K562 (cell line): ENCODE results near the gene DKKL1. TPM values are rescaled to one million over a fixed set of nuclear protein-coding genes. Genes with fewer than 3 reads are reported as not detected.

ENCODE experiments used
- CBX3 ChIP-seq, 2 experiments: IDR thresholded peaks; 1 replicate in 1 of 2; 2 replicates in 1 of 2; pipeline ENCODE4 v1.6.1; 2012; ENCODE audit warnings: inconsistent platforms in 2 of 2, low read length in 2 of 2, borderline replicate concordance in 1 of 2, control low read depth in 1 of 2
- KAT8 ChIP-seq: fragments of 450-650 bp; IDR thresholded peaks from 2 replicates; pipeline ENCODE4 v1.6.1; 2016; ENCODE audit warnings: low read depth, mild to moderate bottlenecking
- NFYB ChIP-seq: IDR thresholded peaks from 2 replicates; pipeline ENCODE4 v1.6.1; 2011; ENCODE audit warnings: mild to moderate bottlenecking, moderate library complexity; ENCODE audit not compliant: insufficient read length; ENCODE audit errors: extremely low read depth
- RAD51 ChIP-seq: fragments of 450-650 bp; IDR thresholded peaks from 2 replicates; pipeline ENCODE4 v1.7.1; 2016; ENCODE audit warnings: low read depth, mild to moderate bottlenecking, borderline replicate concordance
- REST ChIP-seq, 2 experiments: fragments of 450-650 bp; formaldehyde crosslinking in 1 of 2; IDR thresholded peaks; 2 replicates each; pipeline versions ENCODE4 v1.4.0 to v1.6.1; 2014 to 2020; ENCODE audit warnings: mild to moderate bottlenecking in 2 of 2, borderline replicate concordance in 1 of 2, low read depth in 1 of 2
- THRA ChIP-seq: fragments of 450-650 bp; IDR thresholded peaks from 2 replicates; pipeline ENCODE4 v1.6.1; 2017; ENCODE audit warnings: mild to moderate bottlenecking, moderate library complexity
- YY1 ChIP-seq, 3 experiments: IDR thresholded peaks; 2 replicates each; pipeline ENCODE4 v1.6.1; 2011; ENCODE audit warnings: low read length in 2 of 3, mild to moderate bottlenecking in 2 of 3, moderate library complexity in 2 of 3, borderline replicate concordance in 1 of 3, control low read depth in 1 of 3, low read depth in 1 of 3; ENCODE audit not compliant: insufficient read depth in 3 of 3, insufficient replicate concordance in 2 of 3, control insufficient read depth in 1 of 3, insufficient read length in 1 of 3; ENCODE audit errors: extremely low read depth in 1 of 3
- polyA plus RNA-seq, 8 experiments: library from polyadenylated mRNA; depleted of rRNA in 4 of 8; stranded (reverse) in 5 of 8; unstranded in 3 of 8; fragments of >200 nt; fragmentation: Nextera tagmentation in 2 of 8; fragmentation: Illumina TruSeq in 1 of 8; extraction: Ambion mirVana in 2 of 8; extraction: Trizol in 1 of 8; gene quantifications; 2 replicates each; pipeline versions ENCODE4 v1.2.1 to v1.2.3, GENCODE V29; 2011 to 2014; ENCODE audit warnings: inconsistent platforms in 1 of 8, missing spikeins in 1 of 8
- total RNA-seq, 7 experiments: library from RNA; depleted of rRNA in 6 of 7; stranded (reverse); fragments of >200 nt in 6 of 7; fragmentation: Illumina TruSeq in 2 of 7; extraction: Trizol in 2 of 7; gene quantifications; 2 replicates each; pipeline versions ENCODE4 v1.2.1 to v1.2.3, GENCODE V29; 2011 to 2021; ENCODE audit warnings: low replicate concordance in 1 of 7
- TF ChIP-seq, protein P1 (sequence below), 2 experiments: fragments of 450-650 bp; IDR thresholded peaks; 2 replicates each; pipeline ENCODE4 v1.6.1; 2018; ENCODE audit warnings: mild to moderate bottlenecking in 2 of 2, low read depth in 1 of 2; ENCODE audit not compliant: partially characterized antibody in 2 of 2
- TF ChIP-seq, protein P2 (sequence below): sonication (generic); formaldehyde crosslinking; IDR thresholded peaks from 2 replicates; pipeline ENCODE4 v1.9.0; 2022; ENCODE audit warnings: mild to moderate bottlenecking, missing genetic modification reagents

The DKKL1 gene
- total and polyA plus RNA-seq, 9 of the 15 experiments (the other 6 are each of a cell fraction or from before 2014, with no cell fraction given), result 0.15 to 1.7 (median 0.52) TPM

DNA sequence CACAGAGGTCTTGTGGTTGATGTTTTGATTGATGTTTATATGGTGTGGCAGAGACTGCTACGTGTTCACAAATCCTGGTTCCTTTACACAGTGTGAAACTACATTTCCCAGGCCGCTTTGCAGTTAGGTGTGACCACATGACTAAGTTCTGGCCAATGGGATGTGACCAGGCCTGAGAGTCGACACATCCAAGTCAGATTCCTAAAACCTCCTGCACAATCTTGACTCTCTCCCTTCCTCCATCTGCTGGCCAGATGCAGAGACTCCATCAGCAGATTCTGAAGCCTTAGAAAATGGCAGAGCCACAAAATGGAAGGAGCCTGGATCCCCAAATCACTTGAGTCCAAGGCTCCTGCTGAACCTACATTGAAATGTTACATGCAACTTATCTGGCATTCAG, 15.8 kb upstream of the DKKL1 start (continued):
- TF ChIP-seq REST (IDR thresholded peaks at IDR 0.05; ENCODE audit: borderline replicate concordance) (peak; percentile 65), REST (CRISPR knock-in tag; IDR thresholded peaks at IDR 0.05; ENCODE audit: low read depth) (no peak), THRA (no peak), YY1 (IDR thresholded peaks at IDR 0.05; ENCODE audit: borderline replicate concordance in 1 of 3, control insufficient read depth in 1 of 3, extremely low read depth in 1 of 3, insufficient read depth in 3 of 3, insufficient read length in 1 of 3, insufficient replicate concordance in 2 of 3, low read depth in 1 of 3, low read length in 2 of 3) (peak; percentile 37 to 93 (median 74)), CBX3 (IDR thresholded peaks at IDR 0.05; ENCODE audit: borderline replicate concordance in 1 of 2, low read length in 2 of 2) (0 out of 3 replicates have a peak, but pooled peaks of 1 of the 2 experiments have one; percentile 27), NFYB (peak; percentile 76), RAD51 (peak; percentile 86), KAT8 (peak; percentile 91)
- TF ChIP-seq, protein P1, sequence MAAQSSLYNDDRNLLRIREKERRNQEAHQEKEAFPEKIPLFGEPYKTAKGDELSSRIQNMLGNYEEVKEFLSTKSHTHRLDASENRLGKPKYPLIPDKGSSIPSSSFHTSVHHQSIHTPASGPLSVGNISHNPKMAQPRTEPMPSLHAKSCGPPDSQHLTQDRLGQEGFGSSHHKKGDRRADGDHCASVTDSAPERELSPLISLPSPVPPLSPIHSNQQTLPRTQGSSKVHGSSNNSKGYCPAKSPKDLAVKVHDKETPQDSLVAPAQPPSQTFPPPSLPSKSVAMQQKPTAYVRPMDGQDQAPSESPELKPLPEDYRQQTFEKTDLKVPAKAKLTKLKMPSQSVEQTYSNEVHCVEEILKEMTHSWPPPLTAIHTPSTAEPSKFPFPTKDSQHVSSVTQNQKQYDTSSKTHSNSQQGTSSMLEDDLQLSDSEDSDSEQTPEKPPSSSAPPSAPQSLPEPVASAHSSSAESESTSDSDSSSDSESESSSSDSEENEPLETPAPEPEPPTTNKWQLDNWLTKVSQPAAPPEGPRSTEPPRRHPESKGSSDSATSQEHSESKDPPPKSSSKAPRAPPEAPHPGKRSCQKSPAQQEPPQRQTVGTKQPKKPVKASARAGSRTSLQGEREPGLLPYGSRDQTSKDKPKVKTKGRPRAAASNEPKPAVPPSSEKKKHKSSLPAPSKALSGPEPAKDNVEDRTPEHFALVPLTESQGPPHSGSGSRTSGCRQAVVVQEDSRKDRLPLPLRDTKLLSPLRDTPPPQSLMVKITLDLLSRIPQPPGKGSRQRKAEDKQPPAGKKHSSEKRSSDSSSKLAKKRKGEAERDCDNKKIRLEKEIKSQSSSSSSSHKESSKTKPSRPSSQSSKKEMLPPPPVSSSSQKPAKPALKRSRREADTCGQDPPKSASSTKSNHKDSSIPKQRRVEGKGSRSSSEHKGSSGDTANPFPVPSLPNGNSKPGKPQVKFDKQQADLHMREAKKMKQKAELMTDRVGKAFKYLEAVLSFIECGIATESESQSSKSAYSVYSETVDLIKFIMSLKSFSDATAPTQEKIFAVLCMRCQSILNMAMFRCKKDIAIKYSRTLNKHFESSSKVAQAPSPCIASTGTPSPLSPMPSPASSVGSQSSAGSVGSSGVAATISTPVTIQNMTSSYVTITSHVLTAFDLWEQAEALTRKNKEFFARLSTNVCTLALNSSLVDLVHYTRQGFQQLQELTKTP (IDR thresholded peaks at IDR 0.05; ENCODE audit: low read depth in 1 of 2, partially characterized antibody in 2 of 2), result peak in 1 of 2 experiments; percentile 70
- TF ChIP-seq, protein P2, sequence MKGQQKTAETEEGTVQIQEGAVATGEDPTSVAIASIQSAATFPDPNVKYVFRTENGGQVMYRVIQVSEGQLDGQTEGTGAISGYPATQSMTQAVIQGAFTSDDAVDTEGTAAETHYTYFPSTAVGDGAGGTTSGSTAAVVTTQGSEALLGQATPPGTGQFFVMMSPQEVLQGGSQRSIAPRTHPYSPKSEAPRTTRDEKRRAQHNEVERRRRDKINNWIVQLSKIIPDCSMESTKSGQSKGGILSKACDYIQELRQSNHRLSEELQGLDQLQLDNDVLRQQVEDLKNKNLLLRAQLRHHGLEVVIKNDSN (CRISPR knock-in tag), result peak; percentile 93
